Panc1 (cell line): ENCODE data around the gene MBLAC2. TPM values are rescaled to one million over a fixed set of nuclear protein-coding genes. Genes with fewer than 3 reads are reported as not detected.

Source experiments
- ATAC-seq: fragments of 200-7000 bp; cut with Tn5 transposase; 2 replicates; pipeline ENCODE4 v1.9.1; 2020; ENCODE audit warnings: mild to moderate bottlenecking, moderate library complexity
- BruUV-seq: library from RNA; stranded (reverse); fragments of 400-500 nt; replicated peaks from 2 replicates; lab custom pipeline; 2021; lab: Mats Ljungman, UMichigan
- CTCF ChIA-PET: fragments of 300-600 bp; sonication (Branson Sonifier 250); formaldehyde crosslinking; loops from one replicate; lab custom pipeline; 2022; ENCODE audit warnings: antibody characterized with exemption; lab: Charles Lee
- POLR2A ChIA-PET: fragments of 300-600 bp; sonication (Branson Sonifier 250); formaldehyde crosslinking; loops from one replicate; lab custom pipeline; 2022; ENCODE audit warnings: antibody characterized with exemption; lab: Charles Lee
- DNase-seq: peaks from one replicate; pipeline ENCODE4 v3.0.0-alpha.2; 2010; ENCODE audit warnings: low read depth, low spot score
- H3K27ac ChIP-seq: 2 replicates; pipeline ENCODE4 v1.5.1; 2011; ENCODE audit warnings: mild to moderate bottlenecking, low read length, inconsistent platforms
- H3K27me3 ChIP-seq: fragments of 200-500 bp; sonication (Bioruptor generic); 2 replicates; pipeline ENCODE4 v1.6.0; 2014; ENCODE audit warnings: low read length, inconsistent platforms; ENCODE audit not compliant: control insufficient read depth, insufficient read depth
- H3K36me3 ChIP-seq: fragments of 200-500 bp; sonication (Bioruptor generic); 2 replicates; pipeline ENCODE4 v1.5.1; 2014; ENCODE audit warnings: inconsistent platforms, mild to moderate bottlenecking, low read length, moderate library complexity; ENCODE audit not compliant: control insufficient read depth, insufficient read depth
- H3K4me1 ChIP-seq: 2 replicates; pipeline ENCODE4 v1.5.1; 2011; ENCODE audit warnings: inconsistent platforms, mild to moderate bottlenecking, low read length, moderate library complexity; ENCODE audit not compliant: control insufficient read depth, insufficient read depth
- H3K4me3 ChIP-seq, 2 experiments: 2 replicates each; pipeline ENCODE4 v1.5.1; 2011 to 2012; ENCODE audit warnings: low read depth in 2 of 2, low read length in 2 of 2, mild to moderate bottlenecking in 2 of 2, inconsistent platforms in 1 of 2, moderate library complexity in 1 of 2
- H3K9me3 ChIP-seq: fragments of 200-500 bp; sonication (Bioruptor generic); 2 replicates; pipeline ENCODE4 v1.5.1; 2014; ENCODE audit warnings: low read depth, mild to moderate bottlenecking, inconsistent platforms, low read length, moderate library complexity; ENCODE audit not compliant: control insufficient read depth, insufficient read depth
- CTCF ChIP-seq: fragments of 450-650 bp; IDR thresholded peaks from 2 replicates; pipeline ENCODE4 v1.5.1; 2017; ENCODE audit warnings: mild to moderate bottlenecking
- POLR2AphosphoS5 ChIP-seq: IDR thresholded peaks from 2 replicates; pipeline ENCODE4 v1.6.1; 2012; ENCODE audit warnings: mild to moderate bottlenecking, low read depth, low read length, moderate library complexity
- SIN3A ChIP-seq: IDR thresholded peaks from 2 replicates; pipeline ENCODE4 v1.6.1; 2012; ENCODE audit warnings: low read depth, mild to moderate bottlenecking, low read length, moderate library complexity, borderline replicate concordance; ENCODE audit not compliant: insufficient read depth
- TCF7L2 ChIP-seq: IDR thresholded peaks from 2 replicates; pipeline ENCODE4 v1.6.1; 2011; ENCODE audit warnings: mild to moderate bottlenecking, low read depth, low read length, inconsistent platforms
- in situ Hi-C: cut with HindIII; loops from 2 replicates; pipeline ENCODE4 v1.10.0; 2016; ENCODE audit warnings: low sequenced_read_pairs, low pct_unique_long_range_greater_than_20kb
- intact Hi-C: fragments of 100-400 bp; cut with micrococcal nuclease; formaldehyde crosslinking; loops from one replicate; pipeline ENCODE4 v1.10.0; 2022; ENCODE audit not compliant: unreplicated experiment
- total RNA-seq: library from RNA; stranded (reverse); gene quantifications from one replicate; pipeline ENCODE4 v1.2.1, GENCODE V29; 2021; ENCODE audit not compliant: unreplicated experiment
- TF ChIP-seq, protein P1 (sequence below), 2 experiments: IDR thresholded peaks; 2 replicates each; pipeline ENCODE4 v1.6.1; 2011 to 2012; ENCODE audit warnings: low read depth in 2 of 2, control low read depth in 1 of 2, low read length in 1 of 2, mild to moderate bottlenecking in 1 of 2, moderate library complexity in 1 of 2; ENCODE audit not compliant: insufficient read depth in 1 of 2

MBLAC2 gene
- total RNA-seq, 1 experiment from 2014 or later = 5.9 TPM

DNA sequence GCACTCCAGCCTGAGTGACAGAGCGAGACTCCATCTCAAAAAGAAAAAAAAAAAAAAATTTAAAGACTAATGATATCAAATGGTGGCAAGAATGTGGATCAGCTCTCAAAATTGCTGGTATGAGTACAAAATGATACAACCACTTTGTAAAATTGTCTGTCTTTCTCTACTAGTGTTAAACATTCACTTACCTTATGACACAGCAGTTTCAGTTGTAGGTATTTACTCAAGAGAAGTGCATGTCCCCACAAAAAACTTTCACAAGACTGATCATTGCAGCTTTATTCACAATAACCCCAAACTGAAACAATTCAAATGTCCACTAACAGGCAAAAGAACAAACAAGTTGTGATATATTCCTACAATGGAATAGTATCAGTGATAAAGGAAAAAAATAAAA, 50.3 kb downstream of the MBLAC2 start:
- ChIA-PET POLR2A (interaction anchor here (0.6 kb wide), 1 partner anchor 15 kb away, joined by 3 read pairs; the partner anchor contains the start of gene CETN3), CTCF (no interaction called here)
- H3K27ac ChIP-seq = no peak overlapping the region
- in situ Hi-C loops (no loop called here), intact Hi-C loops (no loop called here)
- TF ChIP-seq TCF7L2 (no peak), POLR2AphosphoS5 (no peak), SIN3A (no peak), CTCF (no peak)
- TF ChIP-seq, protein P1, sequence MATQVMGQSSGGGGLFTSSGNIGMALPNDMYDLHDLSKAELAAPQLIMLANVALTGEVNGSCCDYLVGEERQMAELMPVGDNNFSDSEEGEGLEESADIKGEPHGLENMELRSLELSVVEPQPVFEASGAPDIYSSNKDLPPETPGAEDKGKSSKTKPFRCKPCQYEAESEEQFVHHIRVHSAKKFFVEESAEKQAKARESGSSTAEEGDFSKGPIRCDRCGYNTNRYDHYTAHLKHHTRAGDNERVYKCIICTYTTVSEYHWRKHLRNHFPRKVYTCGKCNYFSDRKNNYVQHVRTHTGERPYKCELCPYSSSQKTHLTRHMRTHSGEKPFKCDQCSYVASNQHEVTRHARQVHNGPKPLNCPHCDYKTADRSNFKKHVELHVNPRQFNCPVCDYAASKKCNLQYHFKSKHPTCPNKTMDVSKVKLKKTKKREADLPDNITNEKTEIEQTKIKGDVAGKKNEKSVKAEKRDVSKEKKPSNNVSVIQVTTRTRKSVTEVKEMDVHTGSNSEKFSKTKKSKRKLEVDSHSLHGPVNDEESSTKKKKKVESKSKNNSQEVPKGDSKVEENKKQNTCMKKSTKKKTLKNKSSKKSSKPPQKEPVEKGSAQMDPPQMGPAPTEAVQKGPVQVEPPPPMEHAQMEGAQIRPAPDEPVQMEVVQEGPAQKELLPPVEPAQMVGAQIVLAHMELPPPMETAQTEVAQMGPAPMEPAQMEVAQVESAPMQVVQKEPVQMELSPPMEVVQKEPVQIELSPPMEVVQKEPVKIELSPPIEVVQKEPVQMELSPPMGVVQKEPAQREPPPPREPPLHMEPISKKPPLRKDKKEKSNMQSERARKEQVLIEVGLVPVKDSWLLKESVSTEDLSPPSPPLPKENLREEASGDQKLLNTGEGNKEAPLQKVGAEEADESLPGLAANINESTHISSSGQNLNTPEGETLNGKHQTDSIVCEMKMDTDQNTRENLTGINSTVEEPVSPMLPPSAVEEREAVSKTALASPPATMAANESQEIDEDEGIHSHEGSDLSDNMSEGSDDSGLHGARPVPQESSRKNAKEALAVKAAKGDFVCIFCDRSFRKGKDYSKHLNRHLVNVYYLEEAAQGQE (IDR thresholded peaks at IDR 0.05; ENCODE audit: insufficient read depth in 1 of 2, low read depth in 2 of 2, low read length in 1 of 2) = no peak
- no peaks in the 10 kb centered on the region for H3K9me3 ChIP-seq
- DNase-seq = no peak
- no peaks in the 10 kb centered on the region for H3K4me1 ChIP-seq
- ATAC-seq = no peak
- no peaks in the 10 kb centered on the region for H3K36me3 ChIP-seq
- H3K27me3 ChIP-seq = peaks cover 5% of the 10 kb centered on the region; the same call in 1 of the 2 replicates
- BruUV-seq = no TSS peak
- H3K4me3 ChIP-seq = no peak overlapping the region

DNA sequence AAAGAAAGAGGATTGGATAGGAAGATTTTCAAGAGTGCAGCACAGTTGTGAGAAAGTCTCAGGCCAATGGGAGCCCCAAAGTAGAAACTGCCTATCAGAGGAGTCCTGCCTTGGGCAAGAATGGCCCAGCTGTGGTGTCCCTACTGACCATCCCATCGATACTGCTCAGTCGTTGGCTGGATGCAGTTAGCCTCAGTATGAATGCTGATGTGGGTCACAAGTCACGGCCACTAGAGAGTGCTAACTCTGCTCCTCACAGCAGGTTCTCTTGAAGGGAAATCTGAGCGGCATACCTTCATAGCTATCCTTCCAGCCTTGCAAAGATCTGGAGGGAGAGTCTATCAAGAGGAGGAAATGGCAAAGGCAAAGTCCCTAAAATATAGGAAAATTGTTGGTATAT, 53.4 kb downstream of the MBLAC2 start:
- ChIA-PET POLR2A (no interaction called here), CTCF (interaction anchor here (0.5 to 0.6 kb wide), 2 partner anchors 19 to 184 kb away, joined by 4 to 9 read pairs; no protein-coding TSS in a partner anchor)
- H3K4me3 ChIP-seq = no peak overlapping the region
- H3K27ac ChIP-seq = no peak overlapping the region
- no TSS peak for BruUV-seq
- no peaks in the 10 kb centered on the region for H3K9me3 ChIP-seq
- no peaks in the 10 kb centered on the region for H3K27me3 ChIP-seq
- no peaks in the 10 kb centered on the region for H3K4me1 ChIP-seq
- no peaks in the 10 kb centered on the region for H3K36me3 ChIP-seq
- peak; percentile 90 for ATAC-seq
- intact Hi-C loops (no loop called here), in situ Hi-C loops (no loop called here)
- no peak for TF ChIP-seq SIN3A
- TF ChIP-seq POLR2AphosphoS5 = no peak
- TF ChIP-seq, protein P1 (IDR thresholded peaks at IDR 0.05; ENCODE audit: insufficient read depth in 1 of 2, low read depth in 2 of 2, low read length in 1 of 2) = no peak
- no peak for TF ChIP-seq TCF7L2
- peak; percentile 62 for TF ChIP-seq CTCF
- no peak for DNase-seq
